Renal pelvis (tissue), 4 donors: ENCODE data around the gene PDLIM1. TPM values are rescaled to one million over a fixed set of nuclear protein-coding genes. Genes with fewer than 3 reads are reported as not detected.
A peak's percentile ranks its signal among the peaks of the same experiment; 100 is the strongest.

ENCODE experiments used
- DNase-seq: peaks from one replicate; pipeline ENCODE4 v3.0.0-alpha.2; 2013
- polyA plus RNA-seq, 3 donors: library from polyadenylated mRNA; unstranded; fragments of 120-200 nt; gene quantifications; one replicate each; pipeline ENCODE4 v1.2.1, GENCODE V29; 2013; ENCODE audit not compliant: insufficient read length in 3 of 3

Gene PDLIM1
- polyA plus RNA-seq, 3 donors: 63.3 to 84.3 (median 83.7) TPM

GRCh38 chr10:95268438-95268837 lies 22.4 kb downstream of the PDLIM1 start:
- DNase-seq: no peak

GRCh38 chr10:95267251-95267650 lies 23.6 kb downstream of the PDLIM1 start:
- DNase-seq: no peak

- DNase-seq: no peak
Measured at GRCh38 chr10:95266674-95267095, 24.1 kb downstream of the PDLIM1 start.

- no peak for DNase-seq
Measured at GRCh38 chr10:95265572-95265971, 25.2 kb downstream of the PDLIM1 start.

GRCh38 chr10:95264227-95265051 lies 26.4 kb downstream of the PDLIM1 start:
- DNase-seq: no peak

- no peak for DNase-seq
Measured at GRCh38 chr10:95263864-95264226, 27.0 kb downstream of the PDLIM1 start.

- no peak for DNase-seq
Measured at GRCh38 chr10:95262763-95263518, 27.9 kb downstream of the PDLIM1 start.

GRCh38 chr10:95261926-95262325 lies 28.9 kb downstream of the PDLIM1 start:
- DNase-seq: no peak

- no peak for DNase-seq
Measured at GRCh38 chr10:95260909-95261552, 29.8 kb downstream of the PDLIM1 start.

GRCh38 chr10:95260397-95260881 lies 30.4 kb downstream of the PDLIM1 start:
- DNase-seq: no peak

- no peak for DNase-seq
Measured at GRCh38 chr10:95257849-95258248, 33.0 kb downstream of the PDLIM1 start.

GRCh38 chr10:95256268-95256667 lies 34.5 kb downstream of the PDLIM1 start:
- DNase-seq: no peak

GRCh38 chr10:95254629-95255028 lies 36.2 kb downstream of the PDLIM1 start:
- DNase-seq: no peak

GRCh38 chr10:95253686-95254085 lies 37.1 kb downstream of the PDLIM1 start:
- no peak for DNase-seq

- DNase-seq: no peak
Measured at GRCh38 chr10:95253007-95253406, 37.8 kb downstream of the PDLIM1 start.

- no peak for DNase-seq
Measured at GRCh38 chr10:95250856-95251255, 39.9 kb downstream of the PDLIM1 start.

- DNase-seq: no peak
Measured at GRCh38 chr10:95249467-95249866, 41.3 kb downstream of the PDLIM1 start.

- DNase-seq: no peak
Measured at GRCh38 chr10:95248989-95249388, 41.8 kb downstream of the PDLIM1 start.

GRCh38 chr10:95247881-95248583 lies 42.8 kb downstream of the PDLIM1 start:
- DNase-seq: no peak

GRCh38 chr10:95247200-95247880 lies 43.5 kb downstream of the PDLIM1 start:
- DNase-seq: no peak

GRCh38 chr10:95246582-95247051 lies 44.2 kb downstream of the PDLIM1 start:
- DNase-seq: peak; percentile 68
